Measurements from ENCODE around the gene B3GNT3. TPM values are rescaled to one million over a fixed set of nuclear protein-coding genes. Genes with fewer than 3 reads are reported as not detected.

B3GNT3 gene
- total and polyA plus RNA-seq, 2 donors (not counting 1 experiment from before 2014, with no cell fraction given), result not detected

DNA sequence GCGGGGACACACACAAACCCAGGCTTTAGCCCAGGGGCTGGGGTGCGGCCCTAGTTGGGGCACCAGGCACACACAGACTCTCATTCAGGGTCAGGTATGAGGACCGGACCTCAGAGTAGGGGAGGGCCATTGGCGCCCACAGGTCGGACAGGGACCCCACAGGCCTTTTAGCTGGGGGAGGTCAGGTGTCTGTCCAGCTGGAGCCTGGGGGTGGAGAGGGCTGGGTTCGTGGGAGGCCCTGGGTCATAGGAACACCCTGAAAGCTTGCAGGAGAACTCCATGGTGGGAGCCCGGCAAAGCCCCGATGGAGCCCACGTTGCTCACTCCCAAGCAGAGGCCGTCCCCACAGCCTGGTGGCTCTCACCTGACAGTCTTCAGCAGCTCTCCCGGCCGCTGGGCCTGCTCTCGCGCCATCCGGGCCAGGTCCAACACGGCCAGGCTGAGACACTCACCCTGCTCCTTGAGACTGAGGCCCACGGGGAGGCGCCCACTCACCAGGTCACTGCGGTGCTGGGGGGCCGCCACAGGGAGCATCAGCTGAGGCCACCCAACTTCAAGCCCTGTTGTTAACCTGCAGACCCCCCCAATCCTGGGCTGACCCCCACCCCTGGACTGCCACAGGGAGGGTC, 47.8 kb downstream of the B3GNT3 start:
- Histone ChIP-seq H3K9ac (ENCODE audit: insufficient read depth, low read length) (no peak overlapping the region), H3K4me3 (replicated peaks in 1 of 4; ENCODE audit: control extremely low read depth in 1 of 4, insufficient read depth in 1 of 4, low read depth in 3 of 4, low read length in 4 of 4) (peak overlapping the region in 3 of 4 experiments; percentile 13 to 42 (median 20)), H4K20me1 (ENCODE audit: control insufficient read depth, extremely low read depth, insufficient read depth, low read length) (no peaks in the 10 kb centered on the region), H2AFZ (ENCODE audit: low read length) (peak overlapping the region; percentile 62), H3K4me2 (ENCODE audit: extremely low read depth, insufficient read depth, low read length) (peak overlapping the region; percentile 40), H3K36me3 (ENCODE audit: control insufficient read depth, insufficient read depth, low read length) (no peaks in the 10 kb centered on the region), H3K79me2 (ENCODE audit: control insufficient read depth, insufficient read depth, low read length) (no peaks in the 10 kb centered on the region), H3K27me3 (ENCODE audit: control insufficient read depth, insufficient read depth, low read length) (no peaks in the 10 kb centered on the region), H3K4me1 (ENCODE audit: control insufficient read depth, extremely low read depth, insufficient read depth, low read length) (peaks cover 2% of the 10 kb centered on the region), H3K9me3 (ENCODE audit: control insufficient read depth, insufficient read depth, low read depth, low read length) (no peaks in the 10 kb centered on the region), H3K27ac (ENCODE audit: insufficient read depth, low read length) (no peak overlapping the region)
- no peak for DNase-seq (ENCODE audit: low read depth in 2 of 2)
- TF ChIP-seq EZH2 (IDR thresholded peaks at IDR 0.05; ENCODE audit: low read length, missing control alignments), result no peak
- TF ChIP-seq, protein P1, sequence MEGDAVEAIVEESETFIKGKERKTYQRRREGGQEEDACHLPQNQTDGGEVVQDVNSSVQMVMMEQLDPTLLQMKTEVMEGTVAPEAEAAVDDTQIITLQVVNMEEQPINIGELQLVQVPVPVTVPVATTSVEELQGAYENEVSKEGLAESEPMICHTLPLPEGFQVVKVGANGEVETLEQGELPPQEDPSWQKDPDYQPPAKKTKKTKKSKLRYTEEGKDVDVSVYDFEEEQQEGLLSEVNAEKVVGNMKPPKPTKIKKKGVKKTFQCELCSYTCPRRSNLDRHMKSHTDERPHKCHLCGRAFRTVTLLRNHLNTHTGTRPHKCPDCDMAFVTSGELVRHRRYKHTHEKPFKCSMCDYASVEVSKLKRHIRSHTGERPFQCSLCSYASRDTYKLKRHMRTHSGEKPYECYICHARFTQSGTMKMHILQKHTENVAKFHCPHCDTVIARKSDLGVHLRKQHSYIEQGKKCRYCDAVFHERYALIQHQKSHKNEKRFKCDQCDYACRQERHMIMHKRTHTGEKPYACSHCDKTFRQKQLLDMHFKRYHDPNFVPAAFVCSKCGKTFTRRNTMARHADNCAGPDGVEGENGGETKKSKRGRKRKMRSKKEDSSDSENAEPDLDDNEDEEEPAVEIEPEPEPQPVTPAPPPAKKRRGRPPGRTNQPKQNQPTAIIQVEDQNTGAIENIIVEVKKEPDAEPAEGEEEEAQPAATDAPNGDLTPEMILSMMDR (conservative IDR thresholded peaks at IDR 0.05 in 1 of 2, IDR thresholded peaks at IDR 0.05 in 1 of 2; ENCODE audit: low read depth in 1 of 2, low read length in 2 of 2), result no peak

DNA sequence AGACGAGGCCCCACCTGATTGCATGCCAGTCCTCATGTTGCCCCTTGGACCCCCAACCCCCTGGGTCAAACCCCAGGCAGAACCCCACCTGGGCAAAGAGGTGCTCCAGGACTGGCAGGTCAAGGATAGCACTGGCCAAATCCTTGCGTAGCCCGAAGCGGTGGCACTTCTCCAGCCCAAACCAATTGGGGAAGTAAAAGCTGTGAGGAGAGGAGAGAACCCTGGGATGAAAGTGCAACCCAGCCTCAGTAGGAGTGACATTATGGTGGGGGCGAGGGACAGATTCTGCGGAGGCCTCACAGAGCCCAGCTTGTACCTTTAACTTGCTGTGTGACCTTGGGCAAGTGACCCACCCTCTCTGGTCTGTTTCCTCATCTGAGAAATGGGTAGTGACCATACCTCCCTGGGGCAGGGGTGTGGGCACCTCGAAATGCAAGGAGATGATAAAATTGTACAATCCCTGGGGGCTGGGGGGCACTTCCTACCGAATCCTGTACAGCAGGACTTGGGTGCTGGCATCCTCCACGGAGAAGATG, 48.4 kb downstream of the B3GNT3 start:
- no peaks in the 10 kb centered on the region for H3K9me3 ChIP-seq (ENCODE audit: control insufficient read depth, insufficient read depth, low read depth, low read length)
- H3K27ac ChIP-seq (ENCODE audit: insufficient read depth, low read length), result no peak overlapping the region
- H3K4me2 ChIP-seq (ENCODE audit: extremely low read depth, insufficient read depth, low read length), result no peak overlapping the region
- no peaks in the 10 kb centered on the region for H3K79me2 ChIP-seq (ENCODE audit: control insufficient read depth, insufficient read depth, low read length)
- DNase-seq (ENCODE audit: low read depth in 2 of 2), result no peak
- H3K4me3 ChIP-seq (replicated peaks in 1 of 4; ENCODE audit: control extremely low read depth in 1 of 4, insufficient read depth in 1 of 4, low read depth in 3 of 4, low read length in 4 of 4), result no peak overlapping the region
- TF ChIP-seq, protein P1 (conservative IDR thresholded peaks at IDR 0.05 in 1 of 2, IDR thresholded peaks at IDR 0.05 in 1 of 2; ENCODE audit: low read depth in 1 of 2, low read length in 2 of 2), result no peak
- TF ChIP-seq EZH2 (IDR thresholded peaks at IDR 0.05; ENCODE audit: low read length, missing control alignments), result no peak
- no peak overlapping the region for H2AFZ ChIP-seq (ENCODE audit: low read length)
- no peaks in the 10 kb centered on the region for H4K20me1 ChIP-seq (ENCODE audit: control insufficient read depth, extremely low read depth, insufficient read depth, low read length)
- no peak overlapping the region for H3K9ac ChIP-seq (ENCODE audit: insufficient read depth, low read length)
- no peaks in the 10 kb centered on the region for H3K36me3 ChIP-seq (ENCODE audit: control insufficient read depth, insufficient read depth, low read length)
- H3K27me3 ChIP-seq (ENCODE audit: control insufficient read depth, insufficient read depth, low read length), result no peaks in the 10 kb centered on the region
- H3K4me1 ChIP-seq (ENCODE audit: control insufficient read depth, extremely low read depth, insufficient read depth, low read length), result peaks cover 2% of the 10 kb centered on the region

DNA sequence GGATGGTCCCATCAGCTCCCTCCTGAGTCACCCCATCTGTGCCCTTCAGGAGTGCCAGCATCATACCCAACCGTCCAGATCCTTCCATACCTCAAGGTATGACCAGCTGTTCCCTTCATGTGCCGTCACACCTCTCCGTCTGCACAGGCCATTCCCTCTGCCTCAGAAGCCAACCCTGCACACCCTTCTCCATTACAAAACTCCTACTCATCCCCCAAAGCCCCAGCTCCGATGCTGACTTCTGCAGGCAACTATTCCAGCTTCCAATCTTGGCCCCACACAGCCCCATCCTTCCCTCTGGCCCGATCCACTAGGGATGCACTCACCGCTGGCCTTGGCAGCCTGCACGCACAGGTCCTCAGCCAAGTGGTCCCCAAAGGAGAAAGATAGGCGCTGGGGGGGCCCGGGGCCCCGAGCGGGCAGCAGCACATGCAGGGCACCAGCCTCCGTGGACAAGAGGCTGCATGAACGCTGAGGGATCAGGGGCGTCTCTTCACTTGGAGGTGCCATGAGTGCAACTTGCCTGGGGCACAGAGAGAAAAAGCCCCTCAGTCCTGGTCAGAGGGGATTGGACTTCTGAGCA, 49.1 kb downstream of the B3GNT3 start:
- Histone ChIP-seq H2AFZ (ENCODE audit: low read length) (no peak overlapping the region), H3K9me3 (ENCODE audit: control insufficient read depth, insufficient read depth, low read depth, low read length) (no peaks in the 10 kb centered on the region), H3K4me3 (replicated peaks in 1 of 4; ENCODE audit: control extremely low read depth in 1 of 4, insufficient read depth in 1 of 4, low read depth in 3 of 4, low read length in 4 of 4) (no peak overlapping the region), H3K4me2 (ENCODE audit: extremely low read depth, insufficient read depth, low read length) (no peak overlapping the region), H3K9ac (ENCODE audit: insufficient read depth, low read length) (no peak overlapping the region), H4K20me1 (ENCODE audit: control insufficient read depth, extremely low read depth, insufficient read depth, low read length) (no peaks in the 10 kb centered on the region), H3K27me3 (ENCODE audit: control insufficient read depth, insufficient read depth, low read length) (no peaks in the 10 kb centered on the region), H3K79me2 (ENCODE audit: control insufficient read depth, insufficient read depth, low read length) (no peaks in the 10 kb centered on the region), H3K36me3 (ENCODE audit: control insufficient read depth, insufficient read depth, low read length) (no peaks in the 10 kb centered on the region), H3K27ac (ENCODE audit: insufficient read depth, low read length) (no peak overlapping the region), H3K4me1 (ENCODE audit: control insufficient read depth, extremely low read depth, insufficient read depth, low read length) (peaks cover 2% of the 10 kb centered on the region)
- DNase-seq (ENCODE audit: low read depth in 2 of 2), result no peak
- no peak for TF ChIP-seq EZH2 (IDR thresholded peaks at IDR 0.05; ENCODE audit: low read length, missing control alignments)
- TF ChIP-seq, protein P1 (conservative IDR thresholded peaks at IDR 0.05 in 1 of 2, IDR thresholded peaks at IDR 0.05 in 1 of 2; ENCODE audit: low read depth in 1 of 2, low read length in 2 of 2), result no peak

Data from fibroblast of lung (primary cell).